ENCODE measurements around the gene SLIT1. TPM values are rescaled to one million over a fixed set of nuclear protein-coding genes. Genes with fewer than 3 reads are reported as not detected.

SLIT1 gene
- total and polyA plus RNA-seq, 2 of the 8 experiments (the other 6 are each of a cell fraction or from before 2014, with no cell fraction given): 0.70 to 0.88 TPM

- no peaks in the 10 kb centered on the region for H3K79me1 ChIP-seq (ENCODE audit: low read depth, low read length)
- WGBS, 2 experiments (ENCODE audit: extremely low coverage in 1 of 2, insufficient coverage in 1 of 2, insufficient read length in 1 of 2, insufficient replicate concordance in 2 of 2, low coverage in 1 of 2, low lambda C conversion rate in 2 of 2, missing lambda C conversion rate in 1 of 2): 23% methylated on average over 6 of the region's 6 CpGs; no CpG with 5 or more reads in 1 of the 2 experiments
- no peaks in the 10 kb centered on the region for H3K9me3 ChIP-seq (ENCODE audit: insufficient read depth in 2 of 2, low read depth in 1 of 2, low read length in 1 of 2)
- no peak overlapping the region for H4K8ac ChIP-seq (ENCODE audit: extremely low read depth, insufficient read depth, low read length)
- no peak overlapping the region for H2BK5ac ChIP-seq (ENCODE audit: low read depth, low read length)
- peaks cover 0 to 1% of the 10 kb centered on the region in 2 experiments for H4K20me1 ChIP-seq (replicated peaks in 1 of 2; ENCODE audit: control insufficient read depth in 1 of 2, insufficient read depth in 2 of 2, low read length in 2 of 2)
- no peak overlapping the region for H3K23ac ChIP-seq (ENCODE audit: insufficient read length)
- no peak overlapping the region for H2BK12ac ChIP-seq (ENCODE audit: low read depth, low read length)
- H3K14ac ChIP-seq (ENCODE audit: insufficient read length): no peak overlapping the region
- H2AFZ ChIP-seq (ENCODE audit: low read length): no peak overlapping the region
- no peak overlapping the region for H4K5ac ChIP-seq (ENCODE audit: insufficient read length, low read depth, low read length)
- DNase-seq (ENCODE audit: low read depth in 1 of 2, low spot score in 2 of 2) (peak; percentile 63 to 90), FAIRE-seq (peak; percentile 84)
- no peak overlapping the region for H3K27ac ChIP-seq (ENCODE audit: low read depth, low read length)
- H3K9ac ChIP-seq (replicated peaks in 1 of 4; ENCODE audit: extremely low read depth in 1 of 4, low read depth in 3 of 4, low read length in 3 of 4): no peak overlapping the region
- no peak overlapping the region for H3K4me3 ChIP-seq (ENCODE audit: extremely low read depth in 1 of 4, insufficient read depth in 2 of 4, low read depth in 3 of 4, low read length in 4 of 4)
- H3K4me1 ChIP-seq (replicated peaks in 1 of 4; ENCODE audit: control insufficient read depth in 3 of 4, insufficient read depth in 4 of 4, low read length in 3 of 4): peaks cover 0 to 24% (median 14%) of the 10 kb centered on the region in 4 experiments; a peak in 5 of 7 replicates
- ChIA-PET POLR2A (ENCODE audit: partially characterized antibody) (no interaction called here), CTCF (ENCODE audit: partially characterized antibody) (interaction anchor here (0.7 to 42.3 kb wide), 21 partner anchors 6 to 712 kb away, joined by 3 to 1348 read pairs (median 3); partner anchors contain the start of gene SLIT1)
- no peaks in the 10 kb centered on the region for H3K23me2 ChIP-seq (ENCODE audit: low read depth, low read length)
- no peaks in the 10 kb centered on the region for H3K27me3 ChIP-seq (replicated peaks in 1 of 4; ENCODE audit: control insufficient read depth in 3 of 4, extremely low read depth in 1 of 4, insufficient read depth in 3 of 4, low read length in 3 of 4)
- no peak overlapping the region for H2BK20ac ChIP-seq (ENCODE audit: low read length)
- no peak overlapping the region for H3K4me2 ChIP-seq (ENCODE audit: insufficient read depth in 1 of 2, low read depth in 2 of 2, low read length in 2 of 2)
- H4K91ac ChIP-seq (replicated peaks; ENCODE audit: insufficient read length, low read length): no peak overlapping the region
- no peak overlapping the region for H3K4ac ChIP-seq (replicated peaks; ENCODE audit: insufficient read length, low read depth, low read length)
- H3K79me2 ChIP-seq (ENCODE audit: control insufficient read depth in 1 of 2, insufficient read depth in 2 of 2, low read length in 2 of 2): no peaks in the 10 kb centered on the region
- H2BK15ac ChIP-seq (ENCODE audit: low read length): no peak overlapping the region
- H2AK5ac ChIP-seq (ENCODE audit: low read depth, low read length): no peak overlapping the region
- no peak overlapping the region for H3K56ac ChIP-seq (replicated peaks; ENCODE audit: insufficient read length, low read depth, low read length)
- no peak overlapping the region; the same call in 1 of the 2 replicates for H3K18ac ChIP-seq (ENCODE audit: extremely low read depth, low read length)
- H3K36me3 ChIP-seq (ENCODE audit: control insufficient read depth in 2 of 4, insufficient read depth in 4 of 4, low read length in 3 of 4): no peaks in the 10 kb centered on the region
- H2BK120ac ChIP-seq (replicated peaks; ENCODE audit: low read depth, low read length): no peak overlapping the region
- TF ChIP-seq SP4 (IDR thresholded peaks at IDR 0.05; ENCODE audit: low read length) (no peak), CTCF (IDR thresholded peaks at IDR 0.05; ENCODE audit: control extremely low read depth in 1 of 3, insufficient read depth in 1 of 3, low read depth in 1 of 3, low read length in 3 of 3) (peak; percentile 96 to 99 (median 97)), YY1 (IDR thresholded peaks at IDR 0.05; ENCODE audit: low read depth, low read length) (peak; percentile 52; the same call in 1 of the 2 replicates), MAX (IDR thresholded peaks at IDR 0.05) (0 out of 2 replicates have a peak, but pooled peaks have one; percentile 23), TCF12 (IDR thresholded peaks at IDR 0.05; ENCODE audit: low read depth, low read length) (no peak), FOSL1 (IDR thresholded peaks at IDR 0.05; ENCODE audit: insufficient read depth, low read depth, low read length) (no peak), GABPA (IDR thresholded peaks at IDR 0.05; ENCODE audit: borderline replicate concordance, insufficient read depth, low read length) (peak; percentile 50; the same call in 1 of the 2 replicates), EGR1 (IDR thresholded peaks at IDR 0.05; ENCODE audit: borderline replicate concordance, low read depth, low read length) (no peak), SIN3A (conservative IDR thresholded peaks at IDR 0.05 in 1 of 2, IDR thresholded peaks at IDR 0.05 in 1 of 2; ENCODE audit: low read depth in 1 of 2, low read length in 2 of 2) (peak; percentile 92 to 98; a peak in 3 of 4 replicates), CBX5 (IDR thresholded peaks at IDR 0.05; ENCODE audit: low read depth, low read length) (no peak)
These were observed 104.0 kb downstream of the SLIT1 start for GRCh38 chr10:97081621-97082235.

Measured in H1 (cell line).